Activated naive CD8-positive, alpha-beta T cell treated with anti-CD3 and anti-CD28 coated beads, Interleukin-2, amount 10 ng/mL, durations not matched to agents 7 days and 5 days (primary cell): Measurements from ENCODE around the gene POC1A. TPM values are rescaled to one million over a fixed set of nuclear protein-coding genes. Genes with fewer than 3 reads are reported as not detected.
A peak's percentile ranks its signal among the peaks of the same experiment; 100 is the strongest.
"Not testable (repeated sequence)": the region's sequence is repeated elsewhere in the genome, so short reads cannot be mapped to it uniquely, and the experiment has no call there.

Source experiments
- ATAC-seq: fragments of 150-1000 bp; cut with Tn5 transposase; one replicate; pipeline ENCODE4 v1.10.0; 2021; ENCODE audit warnings: low read depth, moderate library complexity
- POLR2A ChIA-PET: fragments of 350-600 bp; sonication (Branson Sonifier 250); formaldehyde crosslinking; loops from one replicate; lab custom pipeline; 2021; ENCODE audit warnings: antibody characterized with exemption; lab: Charles Lee
- DNase-seq: peaks from one replicate; pipeline ENCODE4 v3.0.0; 2021
- H3K27ac Mint-ChIP-seq: one replicate; pipeline ENCODE4 v1.8.0; 2022; ENCODE audit warnings: mild to moderate bottlenecking, mixed read lengths
- H3K27me3 Mint-ChIP-seq: one replicate; pipeline ENCODE4 v1.8.0; 2022; ENCODE audit warnings: mild to moderate bottlenecking, moderate library complexity, mixed read lengths
- H3K36me3 Mint-ChIP-seq: one replicate; pipeline ENCODE4 v1.8.0; 2021; ENCODE audit warnings: mild to moderate bottlenecking, mixed read lengths
- H3K4me1 Mint-ChIP-seq: one replicate; pipeline ENCODE4 v1.8.0; 2021; ENCODE audit warnings: mixed read lengths
- H3K4me3 Mint-ChIP-seq: one replicate; pipeline ENCODE4 v1.8.0; 2022; ENCODE audit warnings: mild to moderate bottlenecking, moderate library complexity, mixed read lengths
- H3K9me3 Mint-ChIP-seq: one replicate; pipeline ENCODE4 v1.8.0; 2021; ENCODE audit warnings: mixed read lengths
- total RNA-seq, 2 experiments: library from RNA; stranded (reverse); gene quantifications; one replicate each; pipeline ENCODE4 v1.2.3, GENCODE V29; 2021

The POC1A gene
- total RNA-seq, 2 experiments from 2014 or later = 20.8 to 22.4 TPM

DNA sequence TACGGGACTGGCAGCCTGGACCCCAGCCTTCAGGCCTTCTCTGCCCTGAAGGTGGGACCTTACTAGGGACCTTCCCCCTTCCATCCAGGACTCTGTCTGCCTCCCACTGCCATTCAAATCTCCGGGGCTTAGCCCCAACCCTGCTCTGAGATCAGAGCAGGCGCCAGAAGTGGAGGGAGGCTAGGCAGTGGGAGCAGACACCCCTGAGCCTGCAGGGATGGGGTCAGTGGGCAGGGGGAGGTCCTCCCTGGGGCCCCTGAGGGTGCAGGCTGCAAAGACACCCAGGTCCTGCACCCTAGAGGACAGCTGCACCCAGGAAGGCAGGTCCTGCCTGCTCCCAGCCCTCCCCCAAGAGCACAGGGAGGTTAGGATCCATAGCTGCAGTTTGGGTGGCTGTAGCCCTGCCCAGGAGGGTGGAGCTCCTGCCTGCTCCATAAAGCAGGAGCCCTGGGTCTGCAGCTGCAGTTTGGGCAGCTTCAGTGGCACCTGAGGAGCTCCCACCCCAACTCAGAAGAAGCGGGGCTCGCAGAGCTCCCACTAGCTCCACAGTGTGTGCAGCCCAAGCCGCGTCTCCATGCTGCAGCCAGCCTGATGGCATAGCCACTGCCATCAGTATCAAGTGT, 8.1 kb upstream of the POC1A start:
- POLR2A ChIA-PET = interaction anchor here (0.5 kb wide), 2 partner anchors 74 to 106 kb away, joined by 3 read pairs; partner anchors contain the start of gene DUSP7
- peaks cover 22% of the 10 kb centered on the region for H3K27me3 Mint-ChIP-seq
- DNase-seq (no peak), ATAC-seq (no peak)
- H3K27ac Mint-ChIP-seq = no peak overlapping the region
- H3K4me3 Mint-ChIP-seq = no peak overlapping the region
- no peaks in the 10 kb centered on the region for H3K4me1 Mint-ChIP-seq
- H3K9me3 Mint-ChIP-seq = no peaks in the 10 kb centered on the region
- no peaks in the 10 kb centered on the region for H3K36me3 Mint-ChIP-seq

DNA sequence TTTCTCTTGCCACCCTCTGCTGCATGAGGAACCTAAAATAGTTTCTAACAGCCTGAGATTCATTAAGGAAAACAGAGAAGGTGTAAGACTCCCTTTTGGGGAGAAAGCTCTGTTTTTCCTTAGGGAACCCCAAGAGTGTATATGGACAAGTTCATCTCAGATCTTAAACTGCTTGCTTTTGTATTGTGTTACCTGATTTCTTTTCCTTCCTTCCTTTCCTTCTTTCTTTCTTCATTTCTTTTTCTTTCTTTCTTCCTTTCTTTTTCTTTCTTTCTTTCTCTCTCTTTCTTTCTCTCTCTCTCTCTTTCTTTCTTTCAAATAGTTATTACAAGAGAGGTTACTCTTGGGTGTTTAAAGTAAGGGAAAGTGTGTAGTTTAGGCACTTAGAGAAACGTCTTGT, 5.3 kb upstream of the POC1A start:
- no peaks in the 10 kb centered on the region for H3K36me3 Mint-ChIP-seq
- POLR2A ChIA-PET = interaction anchor here (1.3 kb wide), 1 partner anchor 11 kb away, joined by 3 read pairs; no protein-coding TSS in a partner anchor
- no peak overlapping the region for H3K27ac Mint-ChIP-seq
- peaks cover 10% of the 10 kb centered on the region for H3K4me1 Mint-ChIP-seq
- peaks cover 15% of the 10 kb centered on the region for H3K27me3 Mint-ChIP-seq
- ATAC-seq (no peak), DNase-seq (no peak)
- H3K9me3 Mint-ChIP-seq = no peaks in the 10 kb centered on the region
- no peak overlapping the region for H3K4me3 Mint-ChIP-seq

DNA sequence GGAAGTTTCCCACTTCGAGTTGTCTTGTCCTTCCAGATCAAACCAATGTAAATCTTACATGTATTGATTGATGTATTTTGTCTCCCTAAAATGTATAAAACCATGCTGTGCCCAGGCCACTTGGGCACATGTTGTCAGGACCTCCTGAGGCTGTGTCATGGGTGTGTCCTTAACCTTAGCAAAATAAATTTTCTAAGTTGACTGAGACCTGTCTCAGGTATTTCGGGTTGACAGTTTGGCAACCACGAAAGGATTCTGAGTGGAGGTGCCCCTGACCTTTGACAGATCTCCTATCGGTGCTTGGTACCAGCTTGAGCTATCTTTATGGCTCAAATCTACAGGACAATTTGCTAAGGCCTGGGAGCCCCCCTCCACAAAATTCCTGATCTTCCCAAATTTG, 1.7 kb upstream of the POC1A start:
- no peak for DNase-seq
- peaks cover 22% of the 10 kb centered on the region for H3K4me1 Mint-ChIP-seq
- peak overlapping the region; percentile 52 for H3K4me3 Mint-ChIP-seq
- H3K27me3 Mint-ChIP-seq = peaks cover 15% of the 10 kb centered on the region
- H3K36me3 Mint-ChIP-seq = no peaks in the 10 kb centered on the region
- POLR2A ChIA-PET = interaction anchor here (1.4 kb wide), 1 partner anchor 70 kb away, joined by 4 read pairs; the partner anchor contains the start of gene TLR9
- no peaks in the 10 kb centered on the region for H3K9me3 Mint-ChIP-seq
- H3K27ac Mint-ChIP-seq = no peak overlapping the region
- ATAC-seq = no peak

DNA sequence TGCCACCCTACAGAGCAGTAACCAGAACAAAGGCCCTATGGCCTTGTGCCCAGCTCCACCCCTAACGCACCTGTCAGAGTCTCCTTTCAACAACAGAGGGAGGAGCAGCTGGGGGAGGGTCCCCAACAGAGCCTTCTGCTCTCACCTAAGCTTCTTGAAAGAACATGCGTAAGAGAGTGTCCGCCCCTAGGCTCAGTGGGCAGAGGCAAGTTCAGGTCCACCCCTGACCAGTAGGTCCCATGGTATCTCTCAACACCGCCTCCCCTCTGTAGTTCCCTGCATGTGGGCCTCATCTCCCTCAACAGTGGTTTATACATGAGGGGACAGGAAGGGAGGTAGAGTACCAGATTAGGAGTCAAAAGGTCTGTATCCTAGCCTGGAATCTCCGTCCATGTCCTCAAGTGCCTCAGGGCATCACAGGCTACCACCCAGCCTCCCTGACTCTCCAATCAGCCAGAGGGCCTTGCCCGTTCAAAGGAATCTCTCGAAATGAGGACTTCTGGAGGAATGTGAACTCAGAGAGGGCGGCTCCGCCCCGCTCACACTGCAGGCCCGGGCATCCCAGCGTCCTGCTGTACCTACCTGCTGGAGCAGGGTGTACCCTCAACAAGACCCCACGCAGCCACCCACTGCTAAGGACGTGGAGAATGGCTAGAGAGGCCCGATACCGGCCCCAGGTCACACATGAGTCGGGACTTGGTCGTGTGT, 680 bp downstream of the POC1A start:
- peaks cover 22% of the 10 kb centered on the region for H3K4me1 Mint-ChIP-seq
- ATAC-seq = no peak
- H3K4me3 Mint-ChIP-seq = peak overlapping the region; percentile 94
- H3K27me3 Mint-ChIP-seq = no peaks in the 10 kb centered on the region
- H3K9me3 Mint-ChIP-seq = no peaks in the 10 kb centered on the region
- H3K36me3 Mint-ChIP-seq = peaks cover 6% of the 10 kb centered on the region
- peak overlapping the region; percentile 93 for H3K27ac Mint-ChIP-seq
- no peak for DNase-seq
- POLR2A ChIA-PET = interaction anchor here (0.5 to 1.6 kb wide), 6 partner anchors 63 to 186 kb away, joined by 3 to 18 read pairs (median 6); partner anchors contain the start of genes DUSP7, RPL29 and WDR82

DNA sequence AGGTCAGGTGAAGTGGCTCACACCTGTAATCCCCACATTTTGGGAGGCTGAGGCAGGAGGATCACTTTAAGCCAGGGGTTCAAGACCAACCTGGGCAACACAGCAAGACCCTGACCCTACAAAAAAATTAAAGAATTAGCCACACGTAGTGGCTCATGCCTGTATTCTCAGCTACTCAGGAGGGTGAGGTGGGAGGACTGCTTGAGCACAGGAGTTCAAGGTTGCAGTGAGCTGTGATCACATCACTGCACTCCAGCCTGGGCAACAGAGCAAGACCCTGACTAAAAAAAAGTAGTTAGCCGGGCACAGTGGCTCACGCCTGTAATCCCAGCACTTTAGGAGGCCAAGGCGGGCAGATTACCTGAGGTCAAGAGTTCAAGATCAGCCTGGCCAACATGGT, 2.2 kb downstream of the POC1A start:
- H3K4me3 Mint-ChIP-seq, ATAC-seq, H3K9me3 Mint-ChIP-seq, H3K27ac Mint-ChIP-seq, H3K27me3 Mint-ChIP-seq, DNase-seq, POLR2A ChIA-PET, H3K36me3 Mint-ChIP-seq: not testable (repeated sequence)
- H3K4me1 Mint-ChIP-seq = peaks cover 22% of the 10 kb centered on the region

DNA sequence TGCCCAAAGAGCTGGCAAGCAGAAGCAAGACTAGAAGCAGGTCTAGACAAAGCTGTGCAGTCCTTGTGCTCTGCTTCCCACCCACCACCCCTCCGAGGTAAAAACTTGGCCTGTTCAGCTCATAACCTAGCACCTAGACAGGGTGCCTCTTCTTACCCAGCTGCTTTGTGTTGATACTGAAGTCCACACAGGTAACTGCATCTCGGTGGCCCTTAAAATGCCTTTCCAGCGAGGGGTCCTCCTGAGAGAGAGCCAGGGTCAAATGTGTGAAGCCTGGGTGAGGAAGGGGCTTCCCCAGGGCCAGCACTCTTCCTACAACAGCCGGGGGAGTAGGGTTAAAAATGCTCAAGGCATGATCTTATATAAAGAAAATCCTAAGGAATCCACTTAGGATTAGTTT, 3.4 kb downstream of the POC1A start:
- H3K4me1 Mint-ChIP-seq = peaks cover 22% of the 10 kb centered on the region
- peaks cover 6% of the 10 kb centered on the region for H3K36me3 Mint-ChIP-seq
- H3K9me3 Mint-ChIP-seq = no peaks in the 10 kb centered on the region
- no peak overlapping the region for H3K27ac Mint-ChIP-seq
- no peak for ATAC-seq
- POLR2A ChIA-PET = no interaction called here
- no peak for DNase-seq
- H3K4me3 Mint-ChIP-seq = no peak overlapping the region
- H3K27me3 Mint-ChIP-seq = no peaks in the 10 kb centered on the region

DNA sequence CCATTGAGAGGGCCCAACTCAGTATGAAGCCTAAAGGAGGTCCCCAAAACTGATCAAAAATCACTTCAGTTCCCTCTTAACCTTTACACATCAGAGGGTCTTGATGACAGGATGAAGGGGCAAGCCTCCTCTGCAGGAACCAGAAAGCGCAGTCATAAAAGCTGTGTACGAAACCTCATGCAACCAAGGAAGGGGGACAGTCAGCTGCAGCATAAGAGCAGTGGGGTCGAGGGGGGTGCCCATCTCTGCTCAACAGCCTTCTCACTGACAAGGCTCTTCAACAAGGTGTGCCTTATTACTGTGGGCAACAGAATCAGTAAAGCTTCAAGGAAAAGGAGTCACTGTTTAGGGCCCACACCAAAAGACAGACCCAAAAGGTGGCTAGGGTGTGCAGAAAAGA, 3.9 kb downstream of the POC1A start:
- DNase-seq = no peak
- Mint-ChIP-seq H3K4me3 (no peak overlapping the region), H3K27me3 (no peaks in the 10 kb centered on the region), H3K9me3 (no peaks in the 10 kb centered on the region), H3K4me1 (peaks cover 18% of the 10 kb centered on the region), H3K36me3 (peaks cover 9% of the 10 kb centered on the region), H3K27ac (no peak overlapping the region)
- ATAC-seq = no peak
- POLR2A ChIA-PET = no interaction called here

DNA sequence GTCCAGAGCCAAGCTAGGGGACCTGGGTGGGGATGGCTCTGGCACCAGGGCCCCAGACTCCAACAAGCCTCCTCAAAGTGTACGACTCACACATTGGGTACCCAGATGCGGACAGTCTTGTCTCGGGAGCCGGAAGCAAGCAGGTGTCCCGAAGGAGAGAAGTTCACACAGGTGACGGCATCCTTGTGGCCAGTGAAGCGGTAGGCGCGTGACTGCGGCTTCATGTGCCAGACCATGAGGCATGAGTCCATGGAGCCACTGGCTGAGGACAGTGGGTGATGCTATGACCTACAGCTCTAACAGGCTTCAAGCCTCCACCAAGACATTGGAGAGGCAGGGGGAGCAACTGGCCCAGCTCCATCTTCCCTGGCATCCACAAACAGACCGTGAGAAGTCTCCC, 4.5 kb downstream of the POC1A start:
- Mint-ChIP-seq H3K4me3 (no peak overlapping the region), H3K4me1 (peaks cover 12% of the 10 kb centered on the region), H3K27ac (no peak overlapping the region), H3K36me3 (peaks cover 9% of the 10 kb centered on the region), H3K9me3 (no peaks in the 10 kb centered on the region), H3K27me3 (no peaks in the 10 kb centered on the region)
- ATAC-seq (no peak), DNase-seq (no peak)
- POLR2A ChIA-PET = interaction anchor here (0.6 kb wide), 1 partner anchor 562 kb away, joined by 8 read pairs; no protein-coding TSS in a partner anchor

DNA sequence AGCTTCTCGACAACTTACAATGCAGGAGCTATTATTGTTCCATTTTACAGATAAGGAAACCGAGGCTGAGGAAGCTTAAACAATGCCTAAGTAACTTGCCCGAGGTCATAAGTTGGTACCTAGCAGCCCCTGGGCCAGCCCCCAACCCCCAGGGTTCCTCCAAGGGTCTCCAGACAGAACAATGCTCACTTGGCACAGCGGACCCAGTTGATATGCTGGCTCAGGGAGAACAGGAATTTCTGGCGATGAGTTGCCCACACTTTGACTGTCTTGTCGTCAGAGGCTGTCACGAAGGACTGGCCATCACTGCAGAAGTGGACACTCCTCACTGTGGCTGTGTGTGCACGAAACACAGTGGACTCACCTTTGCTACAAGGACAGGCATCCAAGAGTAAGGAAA, 5.2 kb downstream of the POC1A start:
- POLR2A ChIA-PET = no interaction called here
- Mint-ChIP-seq H3K27me3 (no peaks in the 10 kb centered on the region), H3K4me3 (no peak overlapping the region), H3K27ac (no peak overlapping the region), H3K4me1 (peaks cover 16% of the 10 kb centered on the region), H3K9me3 (no peaks in the 10 kb centered on the region), H3K36me3 (peaks cover 10% of the 10 kb centered on the region)
- DNase-seq (no peak), ATAC-seq (no peak)

DNA sequence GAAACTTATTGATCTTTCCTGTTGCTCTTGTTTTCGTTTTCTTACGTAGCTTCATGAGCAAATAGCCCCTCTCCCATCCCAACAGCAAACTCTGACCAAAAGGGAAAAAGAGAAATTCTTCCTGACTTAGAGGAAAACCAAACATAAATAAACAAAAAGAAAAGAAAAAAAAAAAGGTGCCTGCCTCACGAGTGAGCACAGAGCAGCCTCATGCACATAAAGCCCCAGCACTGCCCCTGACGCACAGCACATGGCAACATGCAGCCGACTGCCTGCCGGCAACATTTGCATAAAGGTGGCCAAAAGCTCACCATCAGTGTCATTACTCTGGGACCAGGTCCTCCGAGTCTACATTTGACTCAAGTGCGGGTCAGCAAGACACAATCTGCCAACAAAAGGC, 6.4 kb downstream of the POC1A start:
- Mint-ChIP-seq H3K27me3 (no peaks in the 10 kb centered on the region), H3K4me3 (no peak overlapping the region), H3K9me3 (no peaks in the 10 kb centered on the region), H3K27ac (no peak overlapping the region), H3K36me3 (peaks cover 11% of the 10 kb centered on the region), H3K4me1 (peaks cover 7% of the 10 kb centered on the region)
- POLR2A ChIA-PET = interaction anchor here (0.5 kb wide), 1 partner anchor 278 kb away, joined by 5 read pairs; no protein-coding TSS in a partner anchor
- DNase-seq (no peak), ATAC-seq (no peak)

DNA sequence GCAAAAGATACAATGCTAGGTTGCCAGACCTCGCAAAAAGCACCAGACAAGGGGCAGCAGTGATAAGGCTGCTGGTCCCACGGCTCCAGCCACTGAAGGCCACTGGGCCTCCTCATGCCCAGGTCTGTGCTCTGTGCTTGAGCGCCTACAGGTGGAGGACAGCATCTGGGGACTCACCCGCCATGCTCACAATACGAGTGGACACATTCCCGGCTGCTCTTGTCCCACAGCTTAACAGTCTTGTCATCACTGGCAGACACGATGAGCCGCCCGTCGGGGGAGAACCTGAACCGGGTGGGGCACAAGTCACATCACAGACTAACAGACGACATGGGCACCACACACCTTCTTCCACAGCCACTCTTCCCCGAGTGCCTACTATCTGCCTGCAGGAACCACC, 7.4 kb downstream of the POC1A start:
- Mint-ChIP-seq H3K27ac (no peak overlapping the region), H3K4me3 (no peak overlapping the region), H3K9me3 (no peaks in the 10 kb centered on the region), H3K4me1 (peaks cover 5% of the 10 kb centered on the region), H3K36me3 (peaks cover 11% of the 10 kb centered on the region), H3K27me3 (no peaks in the 10 kb centered on the region)
- no peak for DNase-seq
- ATAC-seq = no peak
- POLR2A ChIA-PET = no interaction called here

DNA sequence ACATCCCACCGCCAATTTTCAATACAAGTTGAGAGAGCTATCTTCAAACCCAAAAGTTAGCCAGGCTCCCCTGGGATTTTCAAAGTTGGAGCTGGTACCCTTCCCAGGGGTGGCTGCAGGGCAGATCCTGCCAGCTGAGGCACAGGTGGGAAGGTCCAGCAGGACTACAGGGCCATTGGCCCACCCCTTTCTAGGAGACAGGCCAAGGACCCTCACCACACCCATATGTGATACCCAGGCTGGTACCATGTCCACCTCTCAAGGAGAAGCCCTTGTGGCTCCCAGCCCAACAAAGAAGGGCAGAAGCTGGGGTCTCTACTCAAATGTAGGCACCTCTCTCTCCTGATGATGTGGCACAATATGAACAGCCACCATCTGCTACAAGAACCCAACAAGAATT, 8.0 kb downstream of the POC1A start:
- H3K9me3 Mint-ChIP-seq = no peaks in the 10 kb centered on the region
- POLR2A ChIA-PET = no interaction called here
- H3K36me3 Mint-ChIP-seq = peaks cover 11% of the 10 kb centered on the region
- DNase-seq = no peak
- no peak overlapping the region for H3K4me3 Mint-ChIP-seq
- no peak for ATAC-seq
- H3K4me1 Mint-ChIP-seq = peaks cover 5% of the 10 kb centered on the region
- no peaks in the 10 kb centered on the region for H3K27me3 Mint-ChIP-seq
- H3K27ac Mint-ChIP-seq = no peak overlapping the region

DNA sequence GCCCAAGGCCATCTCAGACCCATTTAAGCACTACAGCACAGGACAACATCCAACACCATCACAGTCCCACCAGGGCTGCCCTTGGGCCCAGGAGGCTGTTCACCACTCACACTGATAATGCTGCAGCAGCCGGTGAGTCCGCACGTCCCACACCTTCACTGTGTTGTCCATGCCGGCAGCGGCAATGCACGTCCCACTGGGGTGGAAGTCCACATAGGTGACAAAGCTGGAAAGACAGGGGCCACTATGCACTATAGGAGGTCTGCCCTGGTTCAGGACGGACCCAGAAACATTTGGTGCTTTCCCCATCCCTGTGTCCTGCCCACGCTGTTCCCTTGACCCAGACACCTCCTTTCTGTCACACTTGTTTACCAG, 8.5 kb downstream of the POC1A start:
- POLR2A ChIA-PET = no interaction called here
- DNase-seq (no peak), ATAC-seq (no peak)
- H3K27ac Mint-ChIP-seq = no peak overlapping the region
- H3K9me3 Mint-ChIP-seq = no peaks in the 10 kb centered on the region
- H3K27me3 Mint-ChIP-seq = no peaks in the 10 kb centered on the region
- peaks cover 5% of the 10 kb centered on the region for H3K4me1 Mint-ChIP-seq
- no peak overlapping the region for H3K4me3 Mint-ChIP-seq
- H3K36me3 Mint-ChIP-seq = peaks cover 13% of the 10 kb centered on the region
